ENCODE results near the gene PRLR.
"Not testable (repeated sequence)": the region's sequence is repeated elsewhere in the genome, so short reads cannot be mapped to it uniquely, and the experiment has no call there.

DNA sequence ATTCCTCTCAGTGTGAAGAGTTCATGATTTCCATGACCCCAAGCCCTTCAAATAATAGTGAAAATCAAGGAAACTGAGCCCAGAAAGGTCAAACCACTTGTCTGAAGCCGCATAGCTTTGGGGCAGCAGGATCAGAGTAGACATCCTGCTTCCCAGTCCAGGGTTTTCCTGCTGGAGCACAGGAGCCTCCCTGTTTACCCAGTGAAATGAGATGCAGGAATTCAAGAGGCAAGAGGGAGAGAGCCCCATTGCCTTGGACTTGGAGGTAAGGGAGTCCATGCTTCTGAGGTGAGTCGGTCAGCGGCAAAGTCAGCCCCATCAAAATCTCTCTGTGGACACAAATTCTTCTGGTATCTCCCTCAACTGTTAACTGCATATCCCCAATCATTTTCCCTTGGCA, 42.7 kb downstream of the PRLR start:
- TF ChIP-seq, protein P1, sequence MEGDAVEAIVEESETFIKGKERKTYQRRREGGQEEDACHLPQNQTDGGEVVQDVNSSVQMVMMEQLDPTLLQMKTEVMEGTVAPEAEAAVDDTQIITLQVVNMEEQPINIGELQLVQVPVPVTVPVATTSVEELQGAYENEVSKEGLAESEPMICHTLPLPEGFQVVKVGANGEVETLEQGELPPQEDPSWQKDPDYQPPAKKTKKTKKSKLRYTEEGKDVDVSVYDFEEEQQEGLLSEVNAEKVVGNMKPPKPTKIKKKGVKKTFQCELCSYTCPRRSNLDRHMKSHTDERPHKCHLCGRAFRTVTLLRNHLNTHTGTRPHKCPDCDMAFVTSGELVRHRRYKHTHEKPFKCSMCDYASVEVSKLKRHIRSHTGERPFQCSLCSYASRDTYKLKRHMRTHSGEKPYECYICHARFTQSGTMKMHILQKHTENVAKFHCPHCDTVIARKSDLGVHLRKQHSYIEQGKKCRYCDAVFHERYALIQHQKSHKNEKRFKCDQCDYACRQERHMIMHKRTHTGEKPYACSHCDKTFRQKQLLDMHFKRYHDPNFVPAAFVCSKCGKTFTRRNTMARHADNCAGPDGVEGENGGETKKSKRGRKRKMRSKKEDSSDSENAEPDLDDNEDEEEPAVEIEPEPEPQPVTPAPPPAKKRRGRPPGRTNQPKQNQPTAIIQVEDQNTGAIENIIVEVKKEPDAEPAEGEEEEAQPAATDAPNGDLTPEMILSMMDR (IDR thresholded peaks at IDR 0.05): not testable (repeated sequence)
- TF ChIP-seq POLR2A (IDR thresholded peaks at IDR 0.05): not testable (repeated sequence)

Data from body of pancreas (tissue), 4 donors.